Progenitor cell of endocrine pancreas (in vitro differentiated cells): ENCODE results near the gene BSN. TPM values are rescaled to one million over a fixed set of nuclear protein-coding genes. Genes with fewer than 3 reads are reported as not detected.
"Not testable (repeated sequence)": the region's sequence is repeated elsewhere in the genome, so short reads cannot be mapped to it uniquely, and the experiment has no call there.

Experiments used
- DNase-seq: peaks from one replicate; pipeline ENCODE4 v3.0.0; 2021; ENCODE audit warnings: low spot score; ENCODE audit not compliant: unreplicated experiment
- H3K27ac Mint-ChIP-seq: 2 replicates; pipeline ENCODE4 v1.8.0; 2021; ENCODE audit warnings: mild to moderate bottlenecking, moderate library complexity, mixed read lengths
- H3K27me3 Mint-ChIP-seq: 2 replicates; pipeline ENCODE4 v1.8.0; 2021; ENCODE audit warnings: mixed read lengths
- H3K36me3 Mint-ChIP-seq: 2 replicates; pipeline ENCODE4 v1.8.0; 2022; ENCODE audit warnings: mixed read lengths; ENCODE audit not compliant: insufficient read depth
- H3K4me1 Mint-ChIP-seq: 2 replicates; pipeline ENCODE4 v1.8.0; 2021; ENCODE audit warnings: low read depth, mixed read lengths
- H3K4me3 Mint-ChIP-seq: 2 replicates; pipeline ENCODE4 v1.8.0; 2021; ENCODE audit warnings: low read depth, mild to moderate bottlenecking, moderate library complexity, mixed read lengths
- H3K9me3 Mint-ChIP-seq: 2 replicates; pipeline ENCODE4 v1.8.0; 2021; ENCODE audit warnings: low read depth, mixed read lengths
- total RNA-seq: library from RNA; stranded (reverse); gene quantifications from 2 replicates; pipeline ENCODE4 v1.2.1, GENCODE V29; 2021
- TF ChIP-seq, protein P1 (sequence below): fragments of 200-600 bp; sonication (generic); IDR thresholded peaks from one replicate; pipeline ENCODE4 v1.5.0; 2021; ENCODE audit warnings: antibody characterized with exemption, mild to moderate bottlenecking; ENCODE audit not compliant: unreplicated experiment

The BSN gene
- total RNA-seq, 1 donor from 2014 or later: 3.8 TPM

DNA sequence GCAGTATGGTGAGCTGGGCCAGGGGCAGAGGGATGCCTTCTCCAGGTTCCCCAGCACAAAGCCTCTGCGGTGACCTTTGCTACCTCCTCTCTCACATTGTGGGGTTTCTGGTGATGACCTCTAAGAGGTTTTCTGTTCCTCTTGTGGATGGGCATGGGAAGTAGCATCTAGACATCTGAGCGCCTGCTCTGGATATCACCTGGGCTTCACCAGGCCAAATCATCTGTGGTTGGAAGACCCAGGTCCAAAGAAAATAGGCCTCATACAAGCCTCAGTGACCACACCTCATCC is 126.9 kb downstream of the BSN start:
- no peak for DNase-seq
- Mint-ChIP-seq H3K4me3 (no peak overlapping the region), H3K27ac (no peak overlapping the region), H3K4me1 (no peaks in the 10 kb centered on the region), H3K9me3 (no peaks in the 10 kb centered on the region), H3K36me3 (peaks cover 12% of the 10 kb centered on the region), H3K27me3 (peaks cover 3% of the 10 kb centered on the region)
- TF ChIP-seq, protein P1, sequence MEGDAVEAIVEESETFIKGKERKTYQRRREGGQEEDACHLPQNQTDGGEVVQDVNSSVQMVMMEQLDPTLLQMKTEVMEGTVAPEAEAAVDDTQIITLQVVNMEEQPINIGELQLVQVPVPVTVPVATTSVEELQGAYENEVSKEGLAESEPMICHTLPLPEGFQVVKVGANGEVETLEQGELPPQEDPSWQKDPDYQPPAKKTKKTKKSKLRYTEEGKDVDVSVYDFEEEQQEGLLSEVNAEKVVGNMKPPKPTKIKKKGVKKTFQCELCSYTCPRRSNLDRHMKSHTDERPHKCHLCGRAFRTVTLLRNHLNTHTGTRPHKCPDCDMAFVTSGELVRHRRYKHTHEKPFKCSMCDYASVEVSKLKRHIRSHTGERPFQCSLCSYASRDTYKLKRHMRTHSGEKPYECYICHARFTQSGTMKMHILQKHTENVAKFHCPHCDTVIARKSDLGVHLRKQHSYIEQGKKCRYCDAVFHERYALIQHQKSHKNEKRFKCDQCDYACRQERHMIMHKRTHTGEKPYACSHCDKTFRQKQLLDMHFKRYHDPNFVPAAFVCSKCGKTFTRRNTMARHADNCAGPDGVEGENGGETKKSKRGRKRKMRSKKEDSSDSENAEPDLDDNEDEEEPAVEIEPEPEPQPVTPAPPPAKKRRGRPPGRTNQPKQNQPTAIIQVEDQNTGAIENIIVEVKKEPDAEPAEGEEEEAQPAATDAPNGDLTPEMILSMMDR: no peak

DNA sequence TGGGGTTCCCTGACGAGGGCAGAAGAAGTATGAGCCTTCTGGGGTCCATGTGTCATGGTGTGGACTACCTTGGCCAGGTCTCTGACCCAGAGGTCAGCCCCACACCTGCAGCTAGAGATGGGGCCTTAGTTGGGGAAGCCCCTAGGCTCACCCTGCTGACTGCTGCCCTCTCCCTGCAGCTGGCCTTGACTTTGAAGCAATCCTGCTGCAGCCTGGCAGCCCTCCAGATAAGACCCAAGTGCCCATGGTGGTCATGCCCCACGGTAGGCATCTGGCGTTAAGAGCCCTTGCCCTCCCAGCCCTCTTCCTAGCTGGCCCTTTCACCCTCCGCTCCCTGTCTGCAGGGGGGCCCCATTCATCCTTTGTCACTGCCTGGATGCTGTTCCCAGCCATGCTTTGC is 127.3 kb downstream of the BSN start:
- Mint-ChIP-seq H3K27ac (no peak overlapping the region), H3K36me3 (peaks cover 12% of the 10 kb centered on the region), H3K4me1 (peaks cover 1% of the 10 kb centered on the region), H3K4me3 (no peak overlapping the region), H3K9me3 (no peaks in the 10 kb centered on the region), H3K27me3 (peaks cover 3% of the 10 kb centered on the region)
- TF ChIP-seq, protein P1: no peak
- no peak for DNase-seq

DNA sequence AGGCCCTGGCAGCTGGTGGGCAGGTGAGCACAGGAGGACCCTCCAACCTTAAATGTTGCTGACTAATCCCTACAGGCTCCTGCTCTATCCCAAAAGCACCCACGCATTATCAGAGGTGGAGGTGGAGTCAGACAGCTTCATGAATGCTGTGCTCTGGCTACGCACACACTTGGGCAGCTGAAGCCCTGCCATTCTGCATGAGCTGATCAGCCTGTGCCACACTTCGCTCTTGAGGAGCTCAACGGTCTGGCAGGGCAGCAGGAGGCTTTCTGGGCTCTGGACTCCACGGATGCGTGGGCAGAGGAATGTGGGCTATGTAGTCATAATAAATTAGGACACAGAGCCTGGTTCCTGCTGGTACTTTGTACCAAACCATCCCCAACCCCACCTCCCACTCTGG is 128.9 kb downstream of the BSN start:
- Mint-ChIP-seq H3K4me3 (no peak overlapping the region), H3K36me3 (peaks cover 10% of the 10 kb centered on the region), H3K27me3 (peaks cover 3% of the 10 kb centered on the region), H3K27ac (no peak overlapping the region), H3K4me1 (peaks cover 4% of the 10 kb centered on the region), H3K9me3 (no peaks in the 10 kb centered on the region)
- TF ChIP-seq, protein P1: no peak
- no peak for DNase-seq

DNA sequence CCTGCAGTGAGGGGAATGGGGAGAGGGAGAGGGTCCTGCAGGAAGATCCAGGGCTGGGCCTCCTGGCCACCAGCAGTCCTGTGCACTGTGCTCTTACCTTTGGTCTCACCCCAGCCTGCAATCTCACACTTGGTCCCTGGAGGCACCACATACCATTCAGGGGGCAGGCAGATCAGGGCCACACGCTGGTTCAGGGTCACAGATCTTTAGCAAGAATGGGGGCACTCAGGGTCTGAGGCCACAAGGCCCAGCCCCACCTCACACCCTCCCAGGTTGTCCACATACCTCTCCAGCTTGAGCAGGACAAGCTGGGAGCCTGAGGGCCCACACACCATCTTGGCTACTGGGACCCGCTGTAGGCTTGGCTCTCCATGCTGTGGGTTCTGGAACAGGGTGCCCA is 130.2 kb downstream of the BSN start:
- not testable (repeated sequence) for DNase-seq, H3K4me1 Mint-ChIP-seq, H3K4me3 Mint-ChIP-seq, H3K27ac Mint-ChIP-seq, H3K27me3 Mint-ChIP-seq, H3K36me3 Mint-ChIP-seq, H3K9me3 Mint-ChIP-seq

DNA sequence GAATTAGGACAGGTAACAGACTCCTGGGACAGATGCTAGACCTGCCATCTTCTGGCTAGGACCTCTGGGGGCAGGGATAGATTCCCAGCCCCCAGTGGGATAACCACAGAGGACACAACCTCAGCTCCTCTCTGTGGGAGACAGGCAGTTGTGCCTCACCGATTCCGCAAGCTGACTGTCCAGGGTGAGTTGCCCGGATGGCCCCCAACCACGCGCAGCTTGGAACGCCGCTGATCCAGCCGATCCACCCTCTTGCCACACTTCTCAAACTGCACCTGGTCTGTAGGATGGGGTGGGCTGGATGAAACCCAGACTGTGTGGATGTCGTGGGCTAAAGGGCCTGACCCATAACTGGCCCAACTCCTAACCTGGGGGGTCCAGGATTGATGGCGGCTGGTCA is 130.8 kb downstream of the BSN start:
- not testable (repeated sequence) for H3K27me3 Mint-ChIP-seq, H3K36me3 Mint-ChIP-seq, H3K4me3 Mint-ChIP-seq

DNA sequence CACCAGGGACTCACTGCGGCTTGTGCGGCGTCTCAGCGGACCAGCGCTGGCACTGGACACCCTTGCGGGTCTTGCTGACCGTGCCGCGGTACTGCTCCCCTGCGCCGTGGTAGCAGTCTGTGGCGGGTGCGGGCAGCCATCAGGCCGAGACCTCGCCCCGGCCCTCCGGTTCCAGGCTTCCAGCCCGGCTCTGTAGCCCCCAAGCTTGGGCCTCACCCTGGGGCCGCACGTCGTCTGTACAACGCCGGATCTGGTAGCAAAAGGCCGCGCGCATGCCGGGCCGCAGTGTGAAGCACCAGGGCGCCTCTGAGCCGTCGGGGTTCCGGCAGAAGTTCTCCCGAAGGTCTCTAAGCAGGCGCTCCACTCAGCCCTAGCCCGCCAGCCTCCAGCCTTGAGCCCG is 131.6 kb downstream of the BSN start:
- not testable (repeated sequence) for DNase-seq, H3K27me3 Mint-ChIP-seq, H3K9me3 Mint-ChIP-seq, H3K27ac Mint-ChIP-seq, H3K36me3 Mint-ChIP-seq
- H3K4me1 Mint-ChIP-seq: peaks cover 15% of the 10 kb centered on the region
- peak overlapping the region; percentile 75 for H3K4me3 Mint-ChIP-seq

More for the DNA sequence above, 130.8 kb downstream of the BSN start:
- H3K9me3 Mint-ChIP-seq, DNase-seq, H3K27ac Mint-ChIP-seq: not testable (repeated sequence)
- H3K4me1 Mint-ChIP-seq: peaks cover 11% of the 10 kb centered on the region

DNA sequence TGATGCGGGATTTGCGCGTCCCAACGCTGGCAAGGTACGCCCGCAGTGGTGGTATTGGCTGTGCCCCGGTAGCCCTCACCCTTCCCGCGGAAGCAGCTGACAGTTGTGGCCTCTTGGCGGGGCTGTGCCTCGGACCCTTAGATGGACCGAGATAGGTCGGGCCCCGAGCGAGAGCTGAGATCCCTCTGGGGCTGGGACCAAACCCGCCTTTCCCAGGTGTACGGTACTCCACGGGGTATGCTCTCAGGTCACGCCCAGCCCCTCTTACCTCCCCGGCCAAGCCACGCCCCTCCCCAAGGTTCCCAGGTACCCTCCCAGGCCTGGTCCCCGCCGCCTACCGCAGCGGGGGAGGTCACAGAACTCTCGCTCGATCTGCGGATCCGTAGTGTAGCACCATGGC is 132.1 kb downstream of the BSN start:
- not testable (repeated sequence) for H3K9me3 Mint-ChIP-seq

DNA sequence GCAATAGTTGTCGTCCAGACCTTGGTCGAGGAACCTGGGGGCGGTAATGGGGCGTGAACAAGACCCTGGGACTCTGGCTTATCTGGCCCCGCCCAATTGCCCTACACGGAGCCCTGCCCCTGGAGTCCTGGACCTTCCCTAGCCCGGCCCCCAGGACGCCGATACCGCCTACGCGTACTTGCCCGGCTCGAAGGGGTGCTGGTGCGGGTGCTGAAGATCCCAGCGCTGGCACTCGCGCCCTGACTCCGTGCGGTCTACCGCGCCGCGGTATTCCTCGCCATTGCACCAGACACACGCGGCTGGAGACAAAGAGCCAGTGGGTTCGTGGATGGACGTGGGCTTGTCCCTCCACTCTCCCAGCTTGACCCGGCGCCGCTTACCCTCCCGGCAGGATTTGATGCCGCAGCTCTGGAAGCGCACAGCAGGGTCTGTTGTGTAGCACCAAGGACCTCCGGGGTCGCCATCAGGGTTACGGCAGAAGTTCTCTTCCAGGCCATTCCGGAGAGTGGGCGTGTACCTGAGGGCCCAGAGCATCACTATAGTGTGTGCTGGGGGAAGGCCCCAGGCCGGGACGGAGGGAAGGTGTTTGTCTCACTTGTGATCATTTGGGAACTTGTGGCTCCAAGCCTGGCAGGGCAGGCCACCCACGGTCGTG is 132.6 kb downstream of the BSN start:
- not testable (repeated sequence) for H3K9me3 Mint-ChIP-seq, H3K27me3 Mint-ChIP-seq, H3K36me3 Mint-ChIP-seq
- DNase-seq: peak; percentile 64
- Mint-ChIP-seq H3K4me3 (peak overlapping the region; percentile 75), H3K27ac (peak overlapping the region; percentile 88), H3K4me1 (peaks cover 15% of the 10 kb centered on the region)

More for the DNA sequence above, 132.1 kb downstream of the BSN start:
- peaks cover 15% of the 10 kb centered on the region for H3K4me1 Mint-ChIP-seq
- not testable (repeated sequence) for H3K27ac Mint-ChIP-seq, H3K27me3 Mint-ChIP-seq, H3K36me3 Mint-ChIP-seq
- DNase-seq: peak; percentile 54
- peak overlapping the region; percentile 75 for H3K4me3 Mint-ChIP-seq

DNA sequence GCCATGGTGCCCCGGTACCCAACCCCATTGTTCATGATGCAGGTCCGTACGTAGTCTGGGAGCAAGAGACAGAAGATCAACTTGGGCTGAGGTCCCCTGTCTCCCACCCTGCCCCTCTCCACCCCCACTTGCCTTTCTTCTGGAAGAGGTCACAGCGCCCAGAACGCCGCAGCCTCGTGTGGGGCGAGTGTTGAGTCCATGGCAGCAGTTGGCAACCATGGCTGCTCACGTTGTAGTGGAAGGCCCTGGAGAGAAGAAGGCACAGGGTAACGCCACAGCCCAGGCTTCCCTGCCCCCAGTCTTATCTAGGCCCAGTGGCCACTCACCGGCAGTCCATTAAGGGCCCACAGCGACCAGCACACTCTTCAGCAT is 133.1 kb downstream of the BSN start:
- not testable (repeated sequence) for H3K36me3 Mint-ChIP-seq, H3K9me3 Mint-ChIP-seq, H3K27me3 Mint-ChIP-seq, DNase-seq
- Mint-ChIP-seq H3K4me3 (peak overlapping the region; percentile 75), H3K4me1 (peaks cover 15% of the 10 kb centered on the region), H3K27ac (peak overlapping the region; percentile 88)

DNA sequence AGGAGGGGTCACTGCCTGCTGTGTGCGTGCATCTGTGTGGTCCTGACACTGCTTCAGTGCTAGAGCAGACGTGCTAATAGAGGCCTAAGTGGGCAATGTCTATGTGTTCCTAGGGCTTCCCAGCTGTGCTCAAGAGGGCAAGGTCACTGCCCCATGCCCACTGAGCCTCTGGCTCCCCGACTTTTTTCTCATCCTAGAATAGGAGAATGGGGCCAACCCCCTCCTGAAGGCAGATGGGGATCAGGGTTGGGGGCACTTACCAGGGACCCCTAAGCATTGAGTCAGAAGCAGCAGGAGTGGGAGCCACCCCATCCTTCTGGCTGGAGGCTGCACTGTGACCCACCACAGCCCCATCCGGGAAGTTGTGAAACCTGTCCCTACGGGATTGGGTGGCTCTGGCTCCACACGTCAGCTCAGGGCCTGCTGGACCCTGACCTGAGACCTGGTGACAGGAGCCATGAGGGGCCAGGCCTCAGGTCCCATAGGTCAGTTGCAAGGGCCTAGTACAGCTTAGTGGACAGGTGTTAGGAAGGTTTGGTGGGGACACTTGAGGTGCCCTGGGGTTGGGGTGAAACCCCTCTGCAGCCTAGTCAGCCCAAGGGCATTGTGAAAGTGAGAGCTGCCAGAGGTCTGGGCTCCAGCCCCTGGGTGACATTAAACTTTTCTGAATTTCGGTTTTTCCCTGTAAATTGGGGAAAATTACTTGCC is 134.2 kb downstream of the BSN start:
- not testable (repeated sequence) for DNase-seq, H3K27me3 Mint-ChIP-seq, H3K9me3 Mint-ChIP-seq, H3K36me3 Mint-ChIP-seq
- Mint-ChIP-seq H3K4me3 (peak overlapping the region; percentile 96), H3K27ac (peak overlapping the region; percentile 98), H3K4me1 (peaks cover 15% of the 10 kb centered on the region)
